Naive thymus-derived CD4-positive, alpha-beta T cell (primary cell): ENCODE data around the gene TMEM108. TPM values are rescaled to one million over a fixed set of nuclear protein-coding genes. Genes with fewer than 3 reads are reported as not detected.

ENCODE experiments used
- ATAC-seq: fragments of 150-1000 bp; cut with Tn5 transposase; 2 replicates; pipeline ENCODE4 v1.10.0; 2021; ENCODE audit warnings: mild to moderate bottlenecking, moderate library complexity
- CTCF ChIA-PET: fragments of 350-600 bp; sonication (Branson Sonifier 250); formaldehyde crosslinking; loops from one replicate; lab custom pipeline; 2021; ENCODE audit warnings: antibody characterized with exemption; lab: Charles Lee
- POLR2A ChIA-PET: fragments of 350-600 bp; sonication (Branson Sonifier 250); formaldehyde crosslinking; loops from one replicate; lab custom pipeline; 2021; ENCODE audit warnings: antibody characterized with exemption, inconsistent platforms; lab: Charles Lee
- DNase-seq, 9 donors: peaks; one replicate each; pipeline versions ENCODE4 v3.0.0 to v3.0.0-alpha.2; 2020 to 2022; ENCODE audit warnings: mixed read lengths in 1 of 9
- H3K27ac ChIP-seq: one replicate; pipeline ENCODE4 v1.7.0; 2013; ENCODE audit warnings: mild to moderate bottlenecking, low read depth, low read length, moderate library complexity
- H3K27me3 ChIP-seq, 2 donors: one replicate each; pipeline ENCODE4 v1.7.0; 2013; ENCODE audit warnings: low read length in 2 of 2, mild to moderate bottlenecking in 2 of 2, moderate library complexity in 2 of 2; ENCODE audit not compliant: control insufficient read depth in 2 of 2, insufficient read depth in 2 of 2
- H3K36me3 ChIP-seq, 3 experiments: 1 replicate in 2 of 3; 2 replicates in 1 of 3; pipeline ENCODE4 v1.7.0; 2013; ENCODE audit warnings: low read length in 3 of 3, mild to moderate bottlenecking in 3 of 3, moderate library complexity in 1 of 3; ENCODE audit not compliant: insufficient read depth in 3 of 3, control insufficient read depth in 2 of 3
- H3K4me1 ChIP-seq, 2 donors: one replicate each; pipeline ENCODE4 v1.7.0; 2013; ENCODE audit warnings: low read length in 2 of 2, mild to moderate bottlenecking in 2 of 2, moderate library complexity in 1 of 2; ENCODE audit not compliant: control insufficient read depth in 2 of 2, insufficient read depth in 2 of 2
- H3K4me3 ChIP-seq: 2 replicates; pipeline ENCODE4 v1.7.0; 2013; ENCODE audit warnings: mild to moderate bottlenecking, low read length
- H3K9me3 ChIP-seq, 3 experiments: 1 replicate in 2 of 3; 2 replicates in 1 of 3; pipeline ENCODE4 v1.7.0; 2013; ENCODE audit warnings: low read length in 3 of 3; ENCODE audit not compliant: control insufficient read depth in 2 of 3
- H3K27ac Mint-ChIP-seq, 9 donors: one replicate each; pipeline ENCODE4 v1.8.0; 2020 to 2022; ENCODE audit warnings: mixed read lengths in 9 of 9, mild to moderate bottlenecking in 8 of 9, moderate library complexity in 5 of 9, inconsistent platforms in 2 of 9
- H3K27me3 Mint-ChIP-seq, 5 donors: one replicate each; pipeline ENCODE4 v1.8.0; 2021 to 2022; ENCODE audit warnings: mixed read lengths in 5 of 5, mild to moderate bottlenecking in 1 of 5
- H3K36me3 Mint-ChIP-seq, 5 donors: one replicate each; pipeline ENCODE4 v1.8.0; 2020 to 2022; ENCODE audit warnings: mixed read lengths in 5 of 5, mild to moderate bottlenecking in 3 of 5, inconsistent platforms in 1 of 5
- H3K4me1 Mint-ChIP-seq, 7 donors: one replicate each; pipeline ENCODE4 v1.8.0; 2020 to 2022; ENCODE audit warnings: mixed read lengths in 7 of 7, mild to moderate bottlenecking in 3 of 7, inconsistent platforms in 1 of 7
- H3K4me3 Mint-ChIP-seq, 10 donors: one replicate each; pipeline ENCODE4 v1.8.0; 2020 to 2022; ENCODE audit warnings: mild to moderate bottlenecking in 10 of 10, mixed read lengths in 10 of 10, moderate library complexity in 6 of 10, inconsistent platforms in 2 of 10
- H3K9me3 Mint-ChIP-seq, 11 donors: one replicate each; pipeline ENCODE4 v1.8.0; 2020 to 2022; ENCODE audit warnings: mixed read lengths in 11 of 11, mild to moderate bottlenecking in 4 of 11, inconsistent platforms in 1 of 11, moderate library complexity in 1 of 11
- intact Hi-C, 2 donors: fragments of 100-400 bp; cut with micrococcal nuclease; formaldehyde crosslinking; loops; one replicate each; pipeline ENCODE4 v1.15.1; 2023
- polyA plus RNA-seq, 2 donors: library from polyadenylated mRNA; unstranded; fragments of 300-500 nt; fragmentation: Illumina TruSeq; gene quantifications; one replicate each; pipeline ENCODE4 v1.2.3, GENCODE V29; 2021
- total RNA-seq, 6 experiments: library from RNA in 5 of 6; stranded (reverse) in 5 of 6; gene quantifications; 1 replicate in 5 of 6; 2 replicates in 1 of 6; pipeline ENCODE4 v1.2.3 and lab custom pipeline; 2021 to 2026

TMEM108 gene
- total and polyA plus RNA-seq, 7 experiments from 2014 or later = not detected

- Mint-ChIP-seq H3K9me3 (peaks cover 0 to 5% (median 0%) of the 10 kb centered on the region in 11 donors), H3K4me3 (no peak overlapping the region), H3K36me3 (no peaks in the 10 kb centered on the region), H3K27ac (no peak overlapping the region), H3K4me1 (peaks cover 0 to 17% (median 10%) of the 10 kb centered on the region in 7 donors), H3K27me3 (peaks cover 0 to 13% (median 0%) of the 10 kb centered on the region in 5 donors)
- POLR2A ChIA-PET = no interaction called here
- CTCF ChIA-PET = no interaction called here
- DNase-seq (no peak), ATAC-seq (no peak)
- no peak overlapping the region for H3K4me3 ChIP-seq
- H3K36me3 ChIP-seq = no peaks in the 10 kb centered on the region
- H3K27ac ChIP-seq = no peak overlapping the region
- H3K27me3 ChIP-seq = no peaks in the 10 kb centered on the region
- intact Hi-C loops = no loop called here
- no peaks in the 10 kb centered on the region for H3K4me1 ChIP-seq
- no peaks in the 10 kb centered on the region for H3K9me3 ChIP-seq
Measured at GRCh38 chr3:133414021-133414392, 375.8 kb downstream of the TMEM108 start.

GRCh38 chr3:133418361-133418760, 380.2 kb downstream of the TMEM108 start:
- no peaks in the 10 kb centered on the region for H3K9me3 ChIP-seq
- no peaks in the 10 kb centered on the region for H3K36me3 Mint-ChIP-seq
- ChIA-PET CTCF (no interaction called here), POLR2A (no interaction called here)
- ATAC-seq (no peak), DNase-seq (no peak)
- H3K27me3 ChIP-seq = no peaks in the 10 kb centered on the region
- peaks cover 0 to 5% (median 0%) of the 10 kb centered on the region in 11 donors for H3K9me3 Mint-ChIP-seq
- no peaks in the 10 kb centered on the region for H3K36me3 ChIP-seq
- peaks cover 0 to 4% (median 3%) of the 10 kb centered on the region in 7 donors for H3K4me1 Mint-ChIP-seq
- no peaks in the 10 kb centered on the region for H3K4me1 ChIP-seq
- H3K4me3 ChIP-seq = no peak overlapping the region
- intact Hi-C loops = no loop called here
- H3K27ac Mint-ChIP-seq = no peak overlapping the region
- no peak overlapping the region for H3K27ac ChIP-seq
- no peak overlapping the region for H3K4me3 Mint-ChIP-seq
- H3K27me3 Mint-ChIP-seq = peaks cover 0 to 13% (median 0%) of the 10 kb centered on the region in 5 donors

GRCh38 chr3:133419151-133419909, 381.1 kb downstream of the TMEM108 start:
- Mint-ChIP-seq H3K9me3 (peaks cover 0 to 5% (median 0%) of the 10 kb centered on the region in 11 donors), H3K27me3 (peaks cover 0 to 13% (median 0%) of the 10 kb centered on the region in 5 donors), H3K36me3 (no peaks in the 10 kb centered on the region), H3K4me1 (peaks cover 0 to 4% (median 0%) of the 10 kb centered on the region in 7 donors), H3K4me3 (no peak overlapping the region), H3K27ac (peak overlapping the region in 1 of 9 donors; percentile 22)
- H3K27me3 ChIP-seq = no peaks in the 10 kb centered on the region
- CTCF ChIA-PET = interaction anchor here (1.1 kb wide), 1 partner anchor 16 kb away, joined by 4 read pairs; no protein-coding TSS in a partner anchor
- H3K9me3 ChIP-seq = no peaks in the 10 kb centered on the region
- H3K36me3 ChIP-seq = no peaks in the 10 kb centered on the region
- DNase-seq (no peak), ATAC-seq (no peak)
- POLR2A ChIA-PET = no interaction called here
- H3K4me3 ChIP-seq = no peak overlapping the region
- peaks cover 0 to 3% of the 10 kb centered on the region in 2 donors for H3K4me1 ChIP-seq
- no peak overlapping the region for H3K27ac ChIP-seq
- intact Hi-C loops = no loop called here

- intact Hi-C loops = loop anchor here (5.0 kb wide), 2 partner anchors 147 to 1073 kb away; partner anchors contain the start of gene CDV3 (in 1 of the 2)
- H3K4me1 Mint-ChIP-seq = peaks cover 0 to 4% (median 0%) of the 10 kb centered on the region in 7 donors
- no peak for DNase-seq
- no peak overlapping the region for H3K4me3 ChIP-seq
- H3K27me3 ChIP-seq = no peaks in the 10 kb centered on the region
- peak overlapping the region in 1 of 9 donors; percentile 65 for H3K27ac Mint-ChIP-seq
- H3K9me3 ChIP-seq = no peaks in the 10 kb centered on the region
- H3K36me3 Mint-ChIP-seq = no peaks in the 10 kb centered on the region
- CTCF ChIA-PET = interaction anchor here (6.0 kb wide), 1 partner anchor 700 kb away, joined by 42 read pairs; no protein-coding TSS in a partner anchor
- peaks cover 0 to 3% of the 10 kb centered on the region in 2 donors for H3K4me1 ChIP-seq
- POLR2A ChIA-PET = interaction anchor here (0.6 to 1.5 kb wide), 2 partner anchors 704 to 965 kb away, joined by 3 read pairs; no protein-coding TSS in a partner anchor
- no peak for ATAC-seq
- H3K9me3 Mint-ChIP-seq = peaks cover 0 to 1% (median 0%) of the 10 kb centered on the region in 11 donors
- peaks cover 0 to 7% (median 2%) of the 10 kb centered on the region in 5 donors for H3K27me3 Mint-ChIP-seq
- H3K27ac ChIP-seq = no peak overlapping the region
- H3K4me3 Mint-ChIP-seq = no peak overlapping the region
- H3K36me3 ChIP-seq = no peaks in the 10 kb centered on the region
Measured at GRCh38 chr3:133424937-133425869, 387.0 kb downstream of the TMEM108 start.

- peaks cover 0 to 7% (median 2%) of the 10 kb centered on the region in 5 donors for H3K27me3 Mint-ChIP-seq
- peaks cover 0 to 4% (median 0%) of the 10 kb centered on the region in 7 donors for H3K4me1 Mint-ChIP-seq
- peaks cover 0 to 3% of the 10 kb centered on the region in 2 donors for H3K4me1 ChIP-seq
- DNase-seq (no peak), ATAC-seq (no peak)
- no peak overlapping the region for H3K4me3 ChIP-seq
- no peaks in the 10 kb centered on the region for H3K36me3 ChIP-seq
- CTCF ChIA-PET = interaction anchor here (6.0 kb wide), 1 partner anchor 701 kb away, joined by 42 read pairs; no protein-coding TSS in a partner anchor
- POLR2A ChIA-PET = interaction anchor here (0.6 kb wide), 1 partner anchor 966 kb away, joined by 3 read pairs; no protein-coding TSS in a partner anchor
- H3K36me3 Mint-ChIP-seq = no peaks in the 10 kb centered on the region
- H3K27ac Mint-ChIP-seq = no peak overlapping the region
- no peak overlapping the region for H3K4me3 Mint-ChIP-seq
- no peaks in the 10 kb centered on the region for H3K27me3 ChIP-seq
- intact Hi-C loops = no loop called here
- H3K9me3 Mint-ChIP-seq = peaks cover 0 to 1% (median 0%) of the 10 kb centered on the region in 11 donors
- no peaks in the 10 kb centered on the region for H3K9me3 ChIP-seq
- no peak overlapping the region for H3K27ac ChIP-seq
Measured at GRCh38 chr3:133425898-133426297, 387.7 kb downstream of the TMEM108 start.

- ATAC-seq (no peak), DNase-seq (no peak)
- Mint-ChIP-seq H3K36me3 (no peaks in the 10 kb centered on the region), H3K27ac (peak overlapping the region in 1 of 9 donors; percentile 8), H3K4me1 (peaks cover 0 to 4% (median 0%) of the 10 kb centered on the region in 7 donors), H3K4me3 (no peak overlapping the region), H3K27me3 (peaks cover 0 to 7% (median 0%) of the 10 kb centered on the region in 5 donors), H3K9me3 (no peaks in the 10 kb centered on the region)
- ChIA-PET CTCF (no interaction called here), POLR2A (no interaction called here)
- no peaks in the 10 kb centered on the region for H3K27me3 ChIP-seq
- H3K36me3 ChIP-seq = no peaks in the 10 kb centered on the region
- intact Hi-C loops = no loop called here
- peaks cover 0 to 3% of the 10 kb centered on the region in 2 donors for H3K4me1 ChIP-seq
- H3K4me3 ChIP-seq = no peak overlapping the region
- no peaks in the 10 kb centered on the region for H3K9me3 ChIP-seq
- H3K27ac ChIP-seq = no peak overlapping the region
Measured at GRCh38 chr3:133426721-133427120, 388.5 kb downstream of the TMEM108 start.
